Fibroblast of mammary gland (primary cell): ENCODE data around the gene SRRM2.

Experiments
- DNase-seq: peaks from one replicate; pipeline ENCODE4 v3.0.0-alpha.2; 2010; ENCODE audit warnings: low read depth
- H3K4me3 ChIP-seq: 2 replicates; pipeline ENCODE4 v1.5.1; 2011; ENCODE audit warnings: low read depth, mild to moderate bottlenecking, low read length, moderate library complexity; ENCODE audit not compliant: control insufficient read depth
- CTCF ChIP-seq: conservative IDR thresholded peaks from 2 replicates; pipeline ENCODE4 v1.5.1; 2011; ENCODE audit warnings: low read depth, low read length, inconsistent platforms; ENCODE audit not compliant: control insufficient read depth, insufficient read depth

The SRRM2 gene

GRCh38 chr16:2782583-2783351 is 30.3 kb downstream of the SRRM2 start:
- TF ChIP-seq CTCF, result no peak
- no peak overlapping the region for H3K4me3 ChIP-seq
- no peak for DNase-seq

DNA sequence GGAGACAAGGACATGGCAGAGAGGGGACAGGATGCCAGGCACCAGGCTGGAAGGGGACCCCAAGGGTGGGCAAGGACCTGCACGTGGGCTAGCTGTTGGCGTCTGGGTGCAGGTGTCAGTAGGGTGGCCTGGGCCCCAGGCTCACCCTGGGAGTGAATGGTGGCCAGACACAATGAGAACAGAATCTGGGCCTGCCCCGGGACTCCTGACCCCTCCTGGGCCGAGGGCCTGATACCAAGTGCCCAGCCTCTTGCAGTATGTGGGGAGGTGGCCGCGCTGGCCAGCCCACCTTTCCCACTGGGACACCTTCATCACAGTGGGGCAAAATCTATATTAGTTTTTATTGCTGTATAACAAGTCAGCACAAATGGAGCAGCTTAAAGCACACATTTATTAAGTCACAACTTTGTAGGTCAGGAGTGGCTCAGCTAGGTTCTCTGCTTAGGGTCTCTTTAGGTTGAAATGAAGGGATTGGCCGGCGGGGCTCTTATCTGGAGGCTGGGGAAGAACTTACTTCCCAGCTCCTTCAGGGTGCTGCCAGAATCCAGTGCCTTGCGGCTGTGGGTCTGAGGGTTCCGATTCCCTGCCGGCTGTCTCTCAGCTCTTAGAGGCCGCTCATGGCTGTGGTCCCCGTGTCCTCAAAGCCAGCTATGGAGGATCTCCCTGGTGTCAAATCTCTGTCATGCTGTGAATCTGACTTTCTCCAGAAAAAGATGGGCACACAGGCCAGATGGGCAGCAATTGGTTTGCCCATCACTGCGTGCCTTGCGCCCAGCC is 31.3 kb downstream of the SRRM2 start:
- no peak for TF ChIP-seq CTCF
- DNase-seq, result no peak
- H3K4me3 ChIP-seq, result no peak overlapping the region

- H3K4me3 ChIP-seq, result no peak overlapping the region
- no peak for DNase-seq
- no peak for TF ChIP-seq CTCF
These were observed 32.1 kb downstream of the SRRM2 start for GRCh38 chr16:2784358-2785100.

DNA sequence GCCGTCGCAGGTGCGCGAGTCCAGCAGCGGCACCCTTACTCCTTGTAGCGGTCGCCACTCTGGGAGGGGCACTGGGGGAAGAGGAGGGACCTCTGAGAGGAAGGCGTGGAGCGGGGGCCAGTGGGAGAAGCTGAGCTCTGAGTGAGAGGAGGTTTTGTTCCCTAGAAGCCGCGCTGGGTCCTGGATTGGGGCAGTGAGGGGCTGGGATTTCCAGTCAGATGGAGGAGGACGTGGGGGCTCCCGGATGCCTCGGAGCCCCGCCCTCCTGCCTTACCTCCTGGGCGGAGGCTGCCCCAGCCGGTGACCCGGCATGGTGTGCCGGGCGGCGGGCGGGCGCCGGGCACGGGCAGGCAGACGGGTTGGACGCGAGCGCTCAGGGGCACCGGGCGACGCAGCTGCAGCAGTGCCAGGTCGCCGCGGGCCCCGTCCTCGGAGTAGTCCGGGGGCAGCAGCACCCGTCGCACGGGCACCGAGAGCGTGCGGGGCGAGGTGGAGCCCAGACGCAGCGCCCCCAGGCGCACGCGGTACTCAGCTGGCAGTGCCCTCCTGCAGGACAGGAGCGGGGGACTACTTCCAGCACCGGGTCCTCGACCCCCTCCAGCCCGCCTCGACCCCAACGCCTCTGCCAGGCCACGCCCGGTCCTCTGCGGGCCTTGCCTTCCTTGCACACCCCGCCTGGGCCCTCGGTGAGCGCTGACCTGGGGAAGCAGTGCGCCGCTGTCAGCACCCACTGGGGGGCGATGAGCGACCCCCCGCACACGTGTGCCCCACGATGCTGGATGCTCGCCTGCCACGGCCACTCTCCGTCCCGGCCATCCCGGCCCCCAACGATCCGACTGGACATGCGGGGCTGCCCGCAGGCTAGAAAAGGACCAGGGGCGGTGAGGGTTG is 32.9 kb downstream of the SRRM2 start:
- TF ChIP-seq CTCF, result no peak
- no peak for DNase-seq
- no peak overlapping the region for H3K4me3 ChIP-seq

DNA sequence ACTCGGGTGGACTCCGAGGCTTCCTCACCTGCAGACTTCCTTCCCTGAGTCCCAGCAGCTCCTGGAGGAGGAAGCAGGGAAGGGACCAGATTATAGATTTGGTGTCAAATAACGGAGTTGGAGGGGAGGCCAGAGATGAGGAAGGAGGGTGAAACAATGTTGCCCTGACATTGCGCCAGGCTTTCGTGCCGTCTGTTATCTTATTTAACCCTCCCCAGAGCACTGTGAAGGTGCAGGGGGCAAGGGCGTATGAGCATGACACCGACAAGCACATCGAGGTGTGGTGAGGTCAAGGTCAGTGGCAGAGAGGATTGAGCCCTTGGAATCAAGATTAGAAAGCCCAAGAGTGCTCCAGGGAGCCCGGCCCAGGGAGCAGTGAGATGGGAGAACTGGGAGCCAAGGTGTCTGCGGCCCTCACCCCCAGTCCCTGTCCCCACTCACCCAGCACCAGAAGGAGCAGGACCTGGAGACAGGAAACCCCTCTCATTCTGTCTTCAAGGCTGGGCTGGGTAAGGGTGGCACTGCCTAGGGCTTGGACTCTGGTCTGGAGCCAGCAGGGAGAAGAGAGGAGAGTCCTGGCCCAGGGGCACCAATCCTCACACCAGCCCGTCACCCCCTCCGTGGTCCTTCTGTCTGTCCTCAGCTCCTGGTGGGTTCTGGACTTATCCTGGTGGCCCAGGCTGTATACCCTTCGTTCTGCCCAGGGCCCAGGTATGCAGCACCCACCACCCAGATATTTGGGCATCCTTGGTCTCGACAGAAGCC is 33.8 kb downstream of the SRRM2 start:
- TF ChIP-seq CTCF, result no peak
- H3K4me3 ChIP-seq, result no peak overlapping the region

More for the DNA sequence above, 33.8 kb downstream of the SRRM2 start:
- no peak for DNase-seq
